Dermis blood vessel endothelial cell (primary cell): ENCODE measurements around the gene PSMD7. TPM values are rescaled to one million over a fixed set of nuclear protein-coding genes. Genes with fewer than 3 reads are reported as not detected.

Experiments used
- DNase-seq: peaks from one replicate; pipeline ENCODE4 v3.0.0; 2010
- total RNA-seq: library from RNA; depleted of rRNA; stranded (reverse); fragments of >200 nt; gene quantifications from 2 replicates; pipeline ENCODE4 v1.2.3, GENCODE V29; 2014

PSMD7 gene
- total RNA-seq = 75.4 and 143 TPM in 2 replicates

- DNase-seq = peak; percentile 93
Measured at GRCh38 chr16:74296432-74297144, at the start of gene PSMD7. Gene PSMD7, plus strand, starts transcription at chr16:74296814. Its CDS starts 101 bp downstream, at chr16:74296915.

GRCh38 chr16:74249254-74249653 lies 47.4 kb upstream of the PSMD7 start:
- no peak for DNase-seq

GRCh38 chr16:74249846-74250245 lies 46.8 kb upstream of the PSMD7 start:
- no peak for DNase-seq

GRCh38 chr16:74252329-74252728 lies 44.3 kb upstream of the PSMD7 start:
- DNase-seq = no peak

- no peak for DNase-seq
Measured at GRCh38 chr16:74253161-74253938, 43.3 kb upstream of the PSMD7 start.

- DNase-seq = no peak
Measured at GRCh38 chr16:74257061-74257460, 39.6 kb upstream of the PSMD7 start.

GRCh38 chr16:74261068-74261467 lies 35.5 kb upstream of the PSMD7 start:
- no peak for DNase-seq

- DNase-seq = no peak
Measured at GRCh38 chr16:74264811-74265210, 31.8 kb upstream of the PSMD7 start.

- DNase-seq = no peak
Measured at GRCh38 chr16:74268372-74268782, 28.2 kb upstream of the PSMD7 start.

GRCh38 chr16:74271872-74272271 lies 24.7 kb upstream of the PSMD7 start:
- no peak for DNase-seq

GRCh38 chr16:74275031-74275636 lies 21.5 kb upstream of the PSMD7 start:
- peak; percentile 53 for DNase-seq

- DNase-seq = no peak
Measured at GRCh38 chr16:74275711-74276110, 20.9 kb upstream of the PSMD7 start.

- no peak for DNase-seq
Measured at GRCh38 chr16:74277974-74278373, 18.6 kb upstream of the PSMD7 start.

GRCh38 chr16:74279266-74279665 lies 17.3 kb upstream of the PSMD7 start:
- no peak for DNase-seq

- DNase-seq = no peak
Measured at GRCh38 chr16:74279805-74280204, 16.8 kb upstream of the PSMD7 start.

GRCh38 chr16:74280448-74280847 lies 16.2 kb upstream of the PSMD7 start:
- no peak for DNase-seq

GRCh38 chr16:74281300-74281699 lies 15.3 kb upstream of the PSMD7 start:
- DNase-seq = no peak

- no peak for DNase-seq
Measured at GRCh38 chr16:74283716-74284115, 12.9 kb upstream of the PSMD7 start.

- no peak for DNase-seq
Measured at GRCh38 chr16:74288065-74288464, 8.5 kb upstream of the PSMD7 start.

GRCh38 chr16:74290356-74290755 lies 6.3 kb upstream of the PSMD7 start:
- no peak for DNase-seq

GRCh38 chr16:74291176-74291575 lies 5.4 kb upstream of the PSMD7 start:
- no peak for DNase-seq

- no peak for DNase-seq
Measured at GRCh38 chr16:74291577-74292208, 4.9 kb upstream of the PSMD7 start.

- no peak for DNase-seq
Measured at GRCh38 chr16:74296104-74296431, 546 bp upstream of the PSMD7 start.
